HFFc6 (cell line): ENCODE data around the gene BCAP31. TPM values are rescaled to one million over a fixed set of nuclear protein-coding genes. Genes with fewer than 3 reads are reported as not detected.

Experiments used
- DNase-seq: peaks from one replicate; pipeline ENCODE4 v3.0.0-alpha.2; 2018
- H3K27ac Mint-ChIP-seq: 2 replicates; pipeline ENCODE4 v1.8.0; 2020; ENCODE audit warnings: mild to moderate bottlenecking, mixed read lengths
- H3K27me3 Mint-ChIP-seq: 2 replicates; pipeline ENCODE4 v1.8.0; 2021; ENCODE audit warnings: mild to moderate bottlenecking, moderate library complexity, mixed read lengths; ENCODE audit not compliant: insufficient read depth
- H3K36me3 Mint-ChIP-seq: 2 replicates; pipeline ENCODE4 v1.8.0; 2021; ENCODE audit warnings: low read depth, mixed read lengths
- H3K4me1 Mint-ChIP-seq: 2 replicates; pipeline ENCODE4 v1.8.0; 2020; ENCODE audit warnings: low read depth, mixed read lengths
- H3K4me3 Mint-ChIP-seq: 2 replicates; pipeline ENCODE4 v1.8.0; 2020; ENCODE audit warnings: mild to moderate bottlenecking, moderate library complexity, mixed read lengths
- H3K9me3 Mint-ChIP-seq: 2 replicates; pipeline ENCODE4 v1.8.0; 2020; ENCODE audit warnings: mild to moderate bottlenecking, mixed read lengths
- CTCF ChIP-seq: fragments of 200-600 bp; sonication (generic); IDR thresholded peaks from 2 replicates; pipeline ENCODE4 v1.5.0; 2021; ENCODE audit warnings: antibody characterized with exemption, mild to moderate bottlenecking
- total RNA-seq, 6 experiments: library from RNA; stranded (reverse); fragmentation: NEBNext Ultra II Directional; extraction: Animal tissue kit (Norgen Biotek cat#: 25700); gene quantifications; 2 replicates in 1 of 6; 3 replicates in 5 of 6; pipeline ENCODE4 v1.2.3, GENCODE V29; 2021

The BCAP31 gene
- total RNA-seq, 6 experiments from 2014 or later = 203 to 295 (median 218) TPM

- TF ChIP-seq CTCF = peak; percentile 90
- Mint-ChIP-seq H3K27me3 (no peaks in the 10 kb centered on the region), H3K4me3 (peak within 1 kb of the TSS; percentile 87), H3K9me3 (no peaks in the 10 kb centered on the region), H3K27ac (peak within 1 kb of the TSS; percentile 48; the same call in 1 of the 2 replicates), H3K36me3 (no peaks in the 10 kb centered on the region), H3K4me1 (peaks cover 7% of the 10 kb centered on the region; the same call in 1 of the 2 replicates)
- peak; percentile 72 for DNase-seq
Measured at GRCh38 chrX:153763989-153764755, 40.0 kb upstream of the BCAP31 start, which contains the start of gene PLXNB3. Gene PLXNB3, plus strand, starts transcription at chrX:153764249. Its CDS starts 1,287 bp downstream, at chrX:153765536.

- Mint-ChIP-seq H3K36me3 (no peaks in the 10 kb centered on the region), H3K27ac (no peak overlapping the region), H3K4me3 (peak overlapping the region; percentile 87; the same call in 1 of the 2 replicates), H3K9me3 (no peaks in the 10 kb centered on the region), H3K27me3 (no peaks in the 10 kb centered on the region), H3K4me1 (peaks cover 7% of the 10 kb centered on the region; the same call in 1 of the 2 replicates)
- DNase-seq = no peak
- no peak for TF ChIP-seq CTCF
Measured at GRCh38 chrX:153763298-153763932, 39.2 kb upstream of the BCAP31 start.

GRCh38 chrX:153762626-153763173 lies 38.5 kb upstream of the BCAP31 start:
- peaks cover 7% of the 10 kb centered on the region; the same call in 1 of the 2 replicates for H3K4me1 Mint-ChIP-seq
- H3K9me3 Mint-ChIP-seq = no peaks in the 10 kb centered on the region
- H3K27me3 Mint-ChIP-seq = no peaks in the 10 kb centered on the region
- no peak overlapping the region for H3K27ac Mint-ChIP-seq
- DNase-seq = no peak
- no peaks in the 10 kb centered on the region for H3K36me3 Mint-ChIP-seq
- H3K4me3 Mint-ChIP-seq = no peak overlapping the region
- no peak for TF ChIP-seq CTCF

GRCh38 chrX:153761863-153762262 lies 37.7 kb upstream of the BCAP31 start:
- H3K36me3 Mint-ChIP-seq = no peaks in the 10 kb centered on the region
- H3K27ac Mint-ChIP-seq = no peak overlapping the region
- TF ChIP-seq CTCF = no peak
- H3K4me3 Mint-ChIP-seq = no peak overlapping the region
- no peaks in the 10 kb centered on the region for H3K9me3 Mint-ChIP-seq
- peaks cover 7% of the 10 kb centered on the region; the same call in 1 of the 2 replicates for H3K4me1 Mint-ChIP-seq
- DNase-seq = no peak
- H3K27me3 Mint-ChIP-seq = no peaks in the 10 kb centered on the region

GRCh38 chrX:153755136-153755535 lies 30.9 kb upstream of the BCAP31 start:
- Mint-ChIP-seq H3K4me3 (no peak overlapping the region), H3K36me3 (no peaks in the 10 kb centered on the region), H3K9me3 (no peaks in the 10 kb centered on the region), H3K27ac (no peak overlapping the region), H3K4me1 (no peaks in the 10 kb centered on the region), H3K27me3 (peaks cover 5% of the 10 kb centered on the region)
- DNase-seq = no peak
- no peak for TF ChIP-seq CTCF
